GM19438 (cell line): ENCODE data around the gene TMTC1.

ENCODE experiments used
- ATAC-seq: cut with Tn5 transposase; IDR thresholded peaks from one replicate; pipeline ENCODE4 v1.9.1; 2021; ENCODE audit warnings: low read depth; ENCODE audit not compliant: unreplicated experiment

The TMTC1 gene

DNA sequence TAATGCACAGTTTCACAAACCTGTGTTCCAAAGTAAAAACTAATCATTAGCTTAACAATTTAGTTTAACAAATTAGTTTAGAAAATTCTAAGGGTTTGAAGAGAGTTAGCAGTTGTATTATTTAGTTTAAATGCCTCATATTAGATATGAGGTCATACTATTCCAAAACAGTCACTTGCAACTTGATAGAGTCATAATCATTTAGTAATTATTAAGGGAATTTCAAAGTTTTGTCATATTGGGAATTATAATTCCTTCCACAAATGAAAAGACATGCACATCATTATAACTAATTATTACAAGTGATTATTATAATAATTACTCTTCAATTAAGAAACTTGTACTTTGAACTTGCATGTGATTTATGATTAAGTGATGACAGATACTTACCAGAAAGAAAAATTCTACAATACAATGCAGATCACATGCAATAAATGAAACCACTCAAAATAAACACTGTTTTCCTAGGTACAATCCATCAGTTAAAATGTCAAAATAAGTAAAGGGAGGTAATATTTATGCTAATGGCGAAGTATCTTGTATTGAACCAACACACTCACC is 66.1 kb downstream of the TMTC1 start:
- ATAC-seq, result no peak

DNA sequence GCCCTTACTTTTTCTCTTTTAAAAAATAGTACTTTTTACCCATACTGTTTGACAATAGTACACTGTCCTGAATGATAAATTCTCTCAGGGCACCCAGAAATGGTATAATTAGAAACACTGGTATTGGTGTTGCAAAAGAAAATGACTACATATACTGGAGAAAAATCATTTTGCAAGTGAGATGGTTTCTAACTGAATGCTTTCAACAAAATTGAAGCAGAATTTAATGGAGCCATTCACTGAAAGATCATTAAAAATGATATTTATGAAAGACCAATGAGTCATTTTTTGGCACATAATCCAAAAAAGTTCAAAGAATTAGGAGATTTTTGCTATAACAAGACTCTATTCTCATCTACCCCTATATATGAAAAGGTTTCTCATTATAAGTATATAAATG is 68.8 kb downstream of the TMTC1 start:
- ATAC-seq, result no peak

DNA sequence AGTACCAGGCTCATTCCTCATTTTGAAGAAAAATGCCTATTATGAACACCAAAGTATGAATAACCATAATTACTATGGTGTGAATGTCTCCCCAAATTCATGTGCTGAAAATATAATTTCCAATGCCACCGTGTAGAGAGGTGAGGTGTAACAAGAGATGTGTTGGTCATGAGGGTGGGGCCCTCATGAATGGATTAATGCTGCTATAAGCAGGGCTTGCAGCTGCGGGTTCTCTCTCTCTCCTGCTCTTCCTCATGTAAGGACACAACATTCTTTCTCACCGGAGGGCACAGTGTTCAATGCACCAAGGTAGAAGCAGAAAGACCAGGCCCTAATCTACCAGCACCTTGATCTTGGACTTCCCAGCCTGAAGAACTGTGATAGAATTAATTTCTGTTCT is 70.0 kb downstream of the TMTC1 start:
- no peak for ATAC-seq

DNA sequence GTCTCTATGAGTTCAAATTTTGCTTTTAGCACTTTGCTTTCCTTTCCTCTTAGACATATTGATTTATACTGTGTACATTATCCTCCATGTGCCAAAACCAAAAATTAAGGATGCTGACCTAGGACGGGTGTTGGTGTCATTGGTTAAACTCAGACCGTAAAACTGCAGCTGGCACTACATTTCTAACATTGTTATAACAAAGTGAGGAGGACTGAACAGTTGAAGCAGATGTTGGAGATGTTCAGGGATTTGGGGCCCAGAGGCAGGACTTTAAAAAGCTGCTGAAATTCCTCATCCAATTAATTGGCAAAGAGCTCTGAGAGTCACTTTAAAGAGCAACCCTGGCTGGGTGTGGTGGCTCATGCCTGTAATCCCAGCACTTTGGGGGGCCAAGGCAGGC is 72.4 kb downstream of the TMTC1 start:
- no peak for ATAC-seq

DNA sequence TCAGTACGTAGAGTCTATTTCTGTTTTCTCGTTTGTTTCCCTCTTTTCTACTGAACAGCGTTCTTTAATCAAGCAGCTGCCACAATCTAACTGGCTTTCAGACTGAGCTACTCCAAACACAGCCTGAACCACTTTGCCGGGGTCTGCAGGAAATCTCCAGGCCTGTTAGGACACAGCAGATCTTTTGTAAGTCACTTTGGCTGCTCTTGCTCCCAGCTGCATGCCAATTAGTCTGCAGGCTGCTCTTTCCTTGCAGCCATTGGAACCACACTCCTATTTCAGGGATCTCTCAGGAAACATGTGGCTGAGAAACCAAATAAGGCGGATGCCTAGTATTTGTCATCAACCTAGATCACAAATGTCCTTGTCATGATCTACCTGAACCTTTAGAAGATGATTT is 73.6 kb downstream of the TMTC1 start:
- ATAC-seq, result no peak

DNA sequence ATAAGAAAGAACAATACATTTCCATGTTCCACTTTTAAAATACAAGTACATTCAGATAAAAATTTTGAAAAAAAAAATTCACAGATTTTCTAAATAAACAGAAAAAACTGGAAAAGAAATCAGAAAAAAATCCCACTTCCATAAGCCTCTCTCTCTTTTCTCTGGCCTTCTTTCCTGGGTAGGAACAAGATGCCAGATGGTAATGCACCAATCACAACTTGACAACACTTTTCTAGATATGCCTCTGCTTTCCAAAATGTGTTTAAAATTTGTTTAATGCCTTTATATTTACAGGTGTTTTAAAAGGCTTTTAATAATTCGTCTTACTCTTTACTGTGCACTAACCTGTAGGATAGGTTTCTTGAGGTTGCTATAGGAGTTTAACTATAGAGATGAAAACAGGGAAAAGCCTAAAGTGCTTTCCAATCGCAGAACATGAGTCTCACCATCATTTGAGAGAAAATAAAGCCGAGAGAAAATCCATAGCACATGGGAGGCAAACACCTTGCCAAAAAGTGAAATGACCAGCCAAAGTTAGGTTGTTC is 74.2 kb downstream of the TMTC1 start:
- no peak for ATAC-seq

DNA sequence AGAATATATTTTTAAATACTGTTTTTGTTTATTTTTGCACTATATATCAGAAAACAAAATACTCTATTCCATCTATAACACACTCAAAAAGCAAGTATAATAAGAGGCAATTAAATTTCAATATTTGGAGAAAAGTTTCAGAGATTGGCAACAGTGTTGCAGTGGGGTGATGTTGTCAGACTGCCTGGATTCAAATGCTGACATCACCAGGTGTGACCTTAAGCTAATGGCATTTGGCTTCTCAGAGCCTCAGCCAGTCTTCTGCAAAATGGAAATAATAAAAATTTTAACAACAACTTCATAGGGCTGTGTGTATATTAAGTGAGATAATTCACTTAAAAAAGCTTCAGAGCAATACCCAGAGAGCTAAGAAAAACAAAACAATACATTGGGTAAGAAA is 74.7 kb downstream of the TMTC1 start:
- ATAC-seq, result no peak

DNA sequence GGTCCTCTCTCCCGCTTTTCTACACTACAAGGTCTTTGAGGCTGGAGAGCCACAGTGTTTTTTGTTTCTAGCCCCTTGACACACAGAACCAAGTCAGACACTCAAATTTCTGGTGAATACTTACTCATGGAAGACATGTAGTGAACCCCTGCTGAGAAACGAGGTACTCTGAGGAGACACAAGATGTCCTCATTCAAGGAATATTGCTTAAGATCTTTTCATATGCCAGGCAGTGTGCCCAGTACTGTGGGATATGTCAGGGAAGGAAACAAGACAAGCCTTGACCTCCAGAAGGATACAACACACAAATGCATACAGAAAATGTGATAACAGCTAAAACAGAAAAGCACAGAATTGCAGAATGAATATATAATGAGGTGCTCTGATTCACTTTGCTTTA is 75.9 kb downstream of the TMTC1 start:
- no peak for ATAC-seq

DNA sequence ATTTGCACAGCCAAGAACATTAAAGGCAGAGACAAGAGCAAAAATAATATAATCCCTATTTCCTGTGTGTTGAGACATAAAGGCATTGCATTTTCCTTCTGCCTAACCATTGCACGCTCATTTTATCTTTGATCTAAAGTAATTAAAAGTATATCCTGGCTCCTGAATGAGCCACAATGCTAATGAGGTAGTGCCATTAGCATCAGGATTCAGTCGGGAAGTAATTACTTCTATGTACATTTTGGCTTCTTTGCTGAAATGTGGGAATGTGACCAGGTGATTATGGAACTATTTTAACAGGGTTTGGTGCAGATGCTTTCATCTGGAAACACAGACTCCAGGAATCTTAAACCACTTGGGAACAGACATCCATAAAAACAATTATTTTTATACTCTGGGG is 77.4 kb downstream of the TMTC1 start:
- no peak for ATAC-seq

DNA sequence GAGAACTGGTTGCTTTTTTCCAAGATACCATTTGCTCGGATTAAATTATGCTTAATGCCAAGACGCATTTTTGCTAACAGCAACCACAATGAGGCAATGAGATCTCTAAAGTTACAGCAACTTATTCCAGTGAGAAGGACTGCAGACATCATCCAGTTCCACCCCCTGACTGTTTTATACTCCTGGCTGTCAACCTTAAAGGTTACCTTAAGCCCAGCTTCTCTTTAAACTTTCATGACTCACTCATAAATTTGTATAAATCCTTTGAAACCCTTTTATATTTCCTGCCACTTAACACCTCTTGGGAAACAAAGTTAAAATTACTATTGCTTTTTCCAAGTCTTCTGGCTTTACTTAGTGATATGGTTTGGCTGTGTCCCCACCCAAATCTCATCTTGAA is 80.2 kb downstream of the TMTC1 start:
- ATAC-seq, result no peak

DNA sequence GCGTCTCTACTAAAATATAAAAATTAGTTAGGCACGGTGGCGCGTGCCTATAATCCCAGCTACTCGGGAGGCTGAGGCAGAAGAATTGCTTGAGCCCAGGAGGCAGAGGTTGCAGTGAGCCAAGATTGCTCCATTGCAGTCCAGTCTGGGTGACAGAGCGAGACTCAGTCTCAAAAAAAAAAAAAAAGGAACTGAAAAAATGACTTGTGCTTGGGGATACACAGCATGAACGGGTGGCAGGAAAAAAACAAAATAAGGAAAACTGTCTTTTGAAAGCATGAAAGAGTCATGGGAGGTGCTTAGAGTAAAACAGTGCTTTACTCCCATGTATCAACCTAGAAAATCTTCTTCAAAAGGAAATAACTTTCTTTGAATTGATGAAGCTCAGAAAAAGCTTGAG is 80.8 kb downstream of the TMTC1 start:
- no peak for ATAC-seq

DNA sequence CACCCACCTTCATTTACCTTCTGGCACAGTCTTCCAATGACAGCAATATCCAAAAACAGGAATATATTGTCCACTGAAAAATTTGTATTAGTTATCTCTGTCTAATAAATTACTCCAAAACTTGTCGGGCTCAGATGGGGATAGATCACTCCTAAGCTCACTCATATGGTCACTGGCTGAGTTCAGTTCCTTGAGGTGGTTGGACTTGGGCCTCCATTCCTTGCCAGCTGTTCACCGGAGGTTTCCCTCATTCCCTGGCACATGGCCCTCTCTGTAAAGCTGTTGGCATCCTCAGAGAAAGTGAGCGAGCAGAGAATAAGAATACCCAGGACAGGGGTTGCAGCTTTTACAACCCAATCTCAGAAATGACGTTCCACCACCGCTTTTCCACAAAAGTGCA is 81.5 kb downstream of the TMTC1 start:
- no peak for ATAC-seq

DNA sequence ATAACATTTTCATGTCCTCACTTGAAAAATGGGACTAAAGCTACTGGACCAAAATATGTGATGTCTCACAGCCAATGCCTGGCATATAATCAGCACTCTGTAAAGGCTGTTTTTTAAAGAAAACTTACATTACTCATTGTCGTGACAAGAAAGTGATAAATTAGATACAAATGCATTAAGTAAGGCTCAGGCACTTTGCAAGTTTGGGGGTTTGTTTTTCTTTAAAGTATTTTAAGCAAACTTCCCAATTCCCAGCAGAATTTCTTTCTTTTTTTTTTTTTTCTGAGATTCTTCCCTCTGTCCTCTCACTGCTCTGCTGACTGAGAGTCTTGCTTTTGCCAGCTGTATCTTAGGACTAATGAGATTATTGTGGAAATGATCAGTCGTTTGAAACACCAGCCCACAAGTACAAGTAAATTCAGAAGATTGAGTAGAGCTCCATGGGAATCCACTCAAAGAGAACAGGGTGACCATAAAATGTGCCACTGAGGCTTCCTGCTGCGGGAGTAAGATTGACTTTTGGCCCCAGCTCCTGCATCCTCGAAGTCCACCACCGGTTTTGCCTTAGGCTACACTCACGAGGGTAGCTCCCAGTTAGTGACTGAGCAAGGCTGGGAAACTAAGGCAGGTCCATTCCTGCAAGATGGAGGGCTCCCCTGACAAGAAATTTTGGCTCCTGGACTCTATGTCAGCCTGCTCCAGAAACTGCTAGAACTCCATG is 82.8 kb downstream of the TMTC1 start:
- ATAC-seq, result no peak

DNA sequence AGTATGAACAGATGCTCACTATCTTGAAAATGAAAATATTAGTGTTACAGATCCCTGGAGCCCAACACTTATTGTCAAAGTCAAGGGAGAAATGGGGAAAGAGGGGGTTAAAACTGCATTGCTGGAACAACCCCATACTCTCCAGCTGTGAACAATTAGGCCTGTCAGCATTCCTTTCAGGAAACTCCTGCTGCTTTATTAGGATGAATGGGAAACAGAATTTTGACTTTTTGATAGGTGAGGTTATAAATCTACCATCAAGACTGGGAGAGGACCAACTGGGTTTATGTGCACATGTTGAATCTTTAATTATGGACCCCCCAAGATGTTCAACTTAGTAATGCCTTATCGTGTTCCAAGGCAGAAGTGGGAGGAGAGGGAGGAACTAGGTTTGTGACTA is 85.0 kb downstream of the TMTC1 start:
- no peak for ATAC-seq

DNA sequence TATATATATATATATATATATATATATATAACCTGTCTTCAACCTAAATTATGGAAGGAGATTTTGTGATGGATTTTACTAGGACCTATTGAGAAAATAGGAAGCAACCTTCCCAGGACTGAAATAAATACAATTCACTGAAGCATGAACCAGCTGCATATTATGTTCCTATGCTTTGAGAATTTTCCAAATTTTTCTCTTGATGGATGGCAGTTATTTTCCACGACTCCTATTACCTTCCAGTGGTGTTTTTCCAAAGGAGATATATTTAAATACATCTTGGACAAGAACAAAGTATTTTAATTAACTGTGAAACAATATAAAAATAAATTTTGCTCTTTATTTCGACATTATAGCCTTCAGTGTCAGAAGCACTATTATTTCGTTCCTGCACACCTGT is 87.9 kb downstream of the TMTC1 start:
- ATAC-seq, result no peak

DNA sequence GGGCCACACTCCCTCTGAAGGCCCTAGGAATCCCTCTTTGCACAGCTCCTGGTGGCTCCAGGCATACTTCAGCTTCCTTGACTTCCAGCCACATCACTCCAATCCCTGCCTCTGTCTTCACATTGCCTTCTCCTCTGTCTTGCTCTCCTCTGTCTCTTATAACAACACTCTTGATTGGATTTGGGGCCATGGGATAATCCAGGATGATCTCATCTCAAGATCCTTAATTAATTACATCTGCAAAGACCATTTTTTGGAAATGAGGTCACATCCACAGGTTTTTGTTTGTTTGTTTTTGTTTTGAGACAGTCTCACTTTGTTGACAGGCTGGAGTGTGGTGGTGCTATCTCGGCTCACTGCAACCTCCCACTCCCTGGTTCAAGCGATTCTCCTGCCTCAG is 88.7 kb downstream of the TMTC1 start:
- no peak for ATAC-seq

DNA sequence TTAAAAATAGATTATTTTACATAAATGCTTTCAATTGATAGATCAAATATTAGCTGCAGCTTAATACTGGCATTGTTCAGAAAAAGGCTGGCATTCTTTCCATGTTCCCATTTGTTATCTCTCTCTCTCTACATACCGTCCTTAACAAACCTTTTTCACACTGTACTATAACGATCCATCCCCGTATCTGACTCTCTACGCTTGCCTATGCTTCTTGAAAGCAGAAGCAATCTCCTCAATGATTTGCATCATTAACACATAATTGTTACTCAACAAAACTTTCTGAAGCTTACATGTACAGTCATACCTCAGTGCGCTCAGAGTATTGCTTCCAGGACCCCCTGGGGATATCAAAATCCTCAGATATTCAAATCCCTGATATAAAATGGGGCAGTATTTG is 89.7 kb downstream of the TMTC1 start:
- ATAC-seq, result no peak

DNA sequence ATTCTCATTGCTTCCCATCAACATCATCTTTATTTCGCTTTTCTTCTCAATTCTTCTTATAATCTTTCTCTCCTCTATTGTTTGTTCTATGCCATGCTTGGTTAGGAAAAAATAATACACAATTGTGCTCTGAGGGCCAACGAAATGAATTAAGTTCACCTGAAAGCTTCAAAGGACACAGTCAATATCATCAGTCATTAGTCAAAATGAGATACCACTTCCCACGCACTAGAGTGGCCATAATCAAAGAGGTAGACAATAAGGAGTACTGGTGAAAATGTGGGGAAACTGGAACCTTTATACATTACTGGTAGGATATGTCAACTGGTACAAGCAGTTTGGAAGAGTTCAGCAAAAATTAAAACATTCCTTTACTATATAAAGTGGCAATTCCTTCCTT is 91.5 kb downstream of the TMTC1 start:
- ATAC-seq, result no peak

DNA sequence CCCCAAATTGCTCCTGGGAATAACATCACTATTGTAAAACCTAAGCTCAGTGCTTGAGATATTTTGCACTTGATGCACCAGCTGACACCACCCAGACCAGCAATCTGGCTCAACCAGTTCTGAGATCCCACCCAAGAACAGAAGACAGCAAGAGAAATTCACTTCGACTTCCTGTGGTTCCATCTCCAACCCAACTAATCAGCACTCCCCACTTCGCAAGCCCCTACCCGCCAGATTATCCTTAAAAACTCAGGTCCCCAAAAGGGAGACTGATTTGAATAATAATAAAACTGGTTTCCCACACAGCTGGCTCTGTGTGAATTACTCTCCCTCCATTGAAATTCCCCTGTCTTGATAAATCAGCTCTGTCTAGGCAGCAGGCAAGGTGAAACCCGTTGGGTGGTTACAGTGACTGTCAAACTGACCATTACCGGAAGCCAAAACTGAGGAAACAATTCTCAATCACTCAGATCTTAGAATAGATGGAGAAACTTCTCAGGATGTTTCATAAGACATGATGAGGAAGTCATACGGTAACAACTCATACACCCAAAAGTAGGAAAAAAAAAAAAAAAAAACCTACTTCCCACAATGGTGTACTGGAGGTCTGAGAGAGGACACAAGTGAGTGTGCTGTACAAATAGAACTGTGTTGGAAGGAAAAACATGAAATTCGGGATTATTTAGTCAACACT is 92.4 kb downstream of the TMTC1 start:
- no peak for ATAC-seq

DNA sequence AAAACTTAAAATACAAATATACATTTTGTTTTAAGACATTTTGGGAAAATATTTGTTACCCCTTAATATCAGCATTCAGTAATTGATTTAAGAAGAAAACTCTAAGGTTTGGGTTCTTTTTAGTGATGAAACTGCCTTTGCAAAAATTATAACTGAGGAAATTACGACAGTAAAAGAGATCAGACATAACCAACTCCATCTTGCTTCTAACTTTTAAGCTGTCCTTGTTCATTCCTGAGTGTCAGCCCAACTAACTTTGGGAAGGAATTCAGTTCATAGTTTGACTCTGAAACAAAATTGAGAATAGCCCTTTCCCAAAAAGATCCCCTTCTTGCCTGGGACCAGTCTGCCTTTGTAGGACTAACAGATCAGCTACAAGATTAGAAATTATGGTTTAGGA is 93.0 kb downstream of the TMTC1 start:
- ATAC-seq, result no peak

DNA sequence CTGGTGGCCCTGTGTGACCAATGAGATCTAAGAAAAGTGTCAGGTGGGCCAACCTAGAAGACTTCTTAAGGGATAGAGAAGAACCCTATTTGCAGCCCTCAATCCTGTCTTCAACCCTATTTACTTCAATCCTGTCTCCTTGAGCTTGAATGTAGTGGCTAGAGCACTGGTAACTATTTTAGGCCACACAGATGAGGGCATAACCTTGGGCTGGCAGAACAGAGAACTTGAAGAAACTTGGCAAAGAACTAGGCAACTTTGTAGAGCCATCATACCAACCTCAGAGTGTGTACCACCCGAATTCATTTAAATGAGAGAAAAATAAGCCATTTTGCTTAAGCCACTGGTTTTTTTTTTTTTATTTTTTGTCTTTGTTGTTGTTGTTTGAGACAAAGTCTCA is 94.8 kb downstream of the TMTC1 start:
- ATAC-seq, result no peak

DNA sequence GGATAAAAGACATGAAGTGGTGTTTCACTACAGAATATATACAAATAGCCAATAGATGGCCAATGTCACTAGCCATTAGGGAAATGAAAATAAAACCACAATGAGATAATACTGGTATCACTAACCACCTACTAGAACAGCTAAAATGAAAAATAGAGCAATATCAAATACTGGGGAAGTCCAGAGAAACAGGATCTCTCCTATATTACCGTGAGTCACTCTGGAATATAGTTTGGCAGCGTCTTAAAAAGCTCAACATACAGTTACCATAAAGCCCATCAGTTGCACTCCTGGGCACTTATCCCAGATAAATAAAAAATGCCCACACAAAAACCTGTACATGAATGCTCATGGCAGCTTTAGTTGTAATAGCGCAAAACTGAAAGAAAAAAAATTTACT is 101.7 kb downstream of the TMTC1 start:
- no peak for ATAC-seq
